Pancreas (tissue), 10 donors: ENCODE data around the gene SBK3. TPM values are rescaled to one million over a fixed set of nuclear protein-coding genes. Genes with fewer than 3 reads are reported as not detected.

Experiments used
- ATAC-seq, 4 donors: fragments of 200-7000 bp; cut with Tn5 transposase; one replicate each; pipeline versions ENCODE4 v1.8.0 to v1.9.1; 2020; ENCODE audit warnings: mild to moderate bottlenecking in 4 of 4, moderate library complexity in 4 of 4
- DNase-seq, 6 donors: peaks; one replicate each; pipeline ENCODE4 v3.0.0-alpha.2; 2020
- FAIRE-seq: peaks from 2 replicates; lab custom pipeline; 2012; peaks lifted over from hg19 to GRCh38; lab: Jason Lieb, UNC
- H3K27ac ChIP-seq, 4 donors: fragments of 200-600 bp; sonication (generic); 1 replicate in 3 of 4; 2 replicates in 1 of 4; pipeline versions ENCODE4 v1.5.0 to v1.8.0; 2020
- H3K27me3 ChIP-seq, 4 donors: fragments of 200-600 bp; one replicate each; pipeline ENCODE4 v1.8.0; 2021
- H3K36me3 ChIP-seq, 3 donors: fragments of 200-600 bp; sonication (generic) in 1 of 3; one replicate each; pipeline versions ENCODE4 v1.5.0 to v1.8.0; 2020 to 2021
- H3K4me1 ChIP-seq, 3 donors: fragments of 200-600 bp; one replicate each; pipeline ENCODE4 v1.8.0; 2021
- H3K4me3 ChIP-seq, 4 donors: fragments of 200-600 bp; sonication (generic) in 2 of 4; one replicate each; pipeline versions ENCODE4 v1.5.0 to v1.8.0; 2020 to 2021
- H3K9me3 ChIP-seq, 4 donors: fragments of 200-600 bp; one replicate each; pipeline ENCODE4 v1.8.0; 2021
- CTCF ChIP-seq, 4 donors: fragments of 200-600 bp; sonication (generic) in 3 of 4; IDR thresholded peaks; one replicate each; pipeline versions ENCODE4 v1.5.0 to v1.8.0; 2021; ENCODE audit warnings: antibody characterized with exemption in 4 of 4
- WGBS, 2 donors: extraction: QIAGEN DNeasy Blood & Tissue Kit; methylation state at CpG; one replicate each; pipeline ENCODE4 v1.1.7; 2013; 5-methylcytosine and 5-hydroxymethylcytosine counted together
- intact Hi-C, 3 donors: fragments of 100-400 bp; cut with DNase I; formaldehyde crosslinking; loops; one replicate each; pipeline versions ENCODE4 v1.11.1 to v1.14.2; 2022
- polyA plus RNA-seq, 2 donors: library from polyadenylated mRNA; stranded (reverse); fragments of 200-250 nt; gene quantifications; one replicate each; pipeline ENCODE4 v1.2.3, GENCODE V29; 2013
- total RNA-seq, 6 donors: library from RNA; stranded (reverse); fragmentation: NEBNext Ultra II Directional in 4 of 6; extraction: Animal tissue kit (Norgen Biotek cat#: 25700) in 4 of 6; gene quantifications; one replicate each; pipeline versions ENCODE4 v1.2.1 to v1.2.4, GENCODE V29; 2021 to 2023
- donor health status: healthy with polysubstance abuse.
- donor health status: DM: no; HTN: no; CAD: no; lungs with moderate emphysema.
- donor health status: DM: no; HTN: no; CAD: no.
- donor health status: control.
- donor health status: control.
- donor health status: Bipolar disorder and iron deficiency.
- donor health status: DM: yes; HTN: yes; CAD: no.
- donor health status: DM: no; HTN: no; CAD: no.
- donor health status: DM: no; HTN: no; CAD: no.
- donor health status: DM: yes; HTN: yes; CAD: no.

The SBK3 gene
- total and polyA plus RNA-seq, 8 donors, result 0.11 to 0.28 (median 0.18) TPM; not detected in 4

- no peak for TF ChIP-seq CTCF (IDR thresholded peaks at IDR 0.05)
- Histone ChIP-seq H3K27me3 (no peaks in the 10 kb centered on the region), H3K27ac (no peak overlapping the region), H3K9me3 (no peaks in the 10 kb centered on the region), H3K4me3 (no peak overlapping the region), H3K36me3 (no peaks in the 10 kb centered on the region), H3K4me1 (no peaks in the 10 kb centered on the region)
- intact Hi-C loops, result no loop called here
- no peak for ATAC-seq
- WGBS, 2 donors, result 54 to 70% methylated on average over 10 of the region's 10 CpGs
- no peak for DNase-seq
- no peak for FAIRE-seq
Observed at GRCh38 chr19:55508120-55508519, 37.2 kb downstream of the SBK3 start.

DNA sequence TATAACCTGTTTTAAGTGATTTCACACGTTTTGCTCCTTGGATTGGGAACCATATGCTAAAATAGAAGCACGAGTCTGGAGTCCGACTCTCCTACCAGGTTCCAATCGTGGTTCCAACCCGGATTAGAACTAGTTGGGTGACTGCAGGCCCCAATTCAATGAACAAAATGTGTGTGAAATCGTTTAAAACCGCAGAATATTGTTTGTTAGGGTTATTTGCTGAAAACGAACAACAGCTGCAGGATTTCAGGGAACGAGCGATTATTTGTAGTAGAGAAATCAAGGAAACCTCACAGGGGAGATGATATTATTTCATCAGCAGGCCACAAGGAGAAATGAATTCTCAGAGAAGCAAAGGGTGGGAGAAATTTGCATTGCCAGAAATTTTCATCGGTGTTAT is 40.4 kb downstream of the SBK3 start:
- no peak for DNase-seq
- Histone ChIP-seq H3K4me1 (no peaks in the 10 kb centered on the region), H3K27ac (no peak overlapping the region), H3K27me3 (no peaks in the 10 kb centered on the region), H3K9me3 (no peaks in the 10 kb centered on the region), H3K4me3 (no peak overlapping the region), H3K36me3 (no peaks in the 10 kb centered on the region)
- TF ChIP-seq CTCF (IDR thresholded peaks at IDR 0.05), result no peak
- 58 to 69% methylated on average over 11 of the region's 11 CpGs for WGBS, 2 donors
- ATAC-seq, result no peak
- no peak for FAIRE-seq
- intact Hi-C loops, result loop anchor here in 2 of 3 donors (2.0 to 5.0 kb wide), 3 partner anchors 40 to 368 kb away; partner anchors contain the start of gene C19orf85 (in 1 of the 2)

- ATAC-seq, result peak in 1 of 4 donors; percentile 5
- intact Hi-C loops, result loop anchor here in 2 of 3 donors (2.0 to 5.0 kb wide), 3 partner anchors 39 to 367 kb away; partner anchors contain the start of gene C19orf85 (in 1 of the 2)
- peak overlapping the region in 2 of 4 donors; percentile 21 to 34 for H3K4me3 ChIP-seq
- TF ChIP-seq CTCF (IDR thresholded peaks at IDR 0.05), result no peak
- no peaks in the 10 kb centered on the region for H3K4me1 ChIP-seq
- no peaks in the 10 kb centered on the region for H3K36me3 ChIP-seq
- no peaks in the 10 kb centered on the region for H3K9me3 ChIP-seq
- H3K27me3 ChIP-seq, result no peaks in the 10 kb centered on the region
- no peak for FAIRE-seq
- 14 to 20% methylated on average over 13 of the region's 13 CpGs for WGBS, 2 donors
- H3K27ac ChIP-seq, result no peak overlapping the region
- no peak for DNase-seq
Observed at GRCh38 chr19:55504252-55504603, 41.1 kb downstream of the SBK3 start.

GRCh38 chr19:55503502-55504251 is 41.7 kb downstream of the SBK3 start:
- Histone ChIP-seq H3K27ac (peak overlapping the region in 1 of 4 donors; percentile 17), H3K4me1 (no peaks in the 10 kb centered on the region), H3K27me3 (no peaks in the 10 kb centered on the region), H3K4me3 (peak overlapping the region in 3 of 4 donors; percentile 13 to 34 (median 21)), H3K36me3 (no peaks in the 10 kb centered on the region), H3K9me3 (no peaks in the 10 kb centered on the region)
- ATAC-seq, result peak; percentile 97 to 99 (median 98)
- peak; percentile 89 to 99 (median 92) for DNase-seq
- TF ChIP-seq CTCF (IDR thresholded peaks at IDR 0.05), result peak; percentile 97 to 99 (median 98)
- no peak for FAIRE-seq
- 11% methylated on average over 60 to 64 of the region's 64 CpGs for WGBS, 2 donors
- intact Hi-C loops, result loop anchor here in 2 of 3 donors (2.0 to 5.0 kb wide), 3 partner anchors 39 to 366 kb away; partner anchors contain the start of gene C19orf85 (in 1 of the 2)

DNA sequence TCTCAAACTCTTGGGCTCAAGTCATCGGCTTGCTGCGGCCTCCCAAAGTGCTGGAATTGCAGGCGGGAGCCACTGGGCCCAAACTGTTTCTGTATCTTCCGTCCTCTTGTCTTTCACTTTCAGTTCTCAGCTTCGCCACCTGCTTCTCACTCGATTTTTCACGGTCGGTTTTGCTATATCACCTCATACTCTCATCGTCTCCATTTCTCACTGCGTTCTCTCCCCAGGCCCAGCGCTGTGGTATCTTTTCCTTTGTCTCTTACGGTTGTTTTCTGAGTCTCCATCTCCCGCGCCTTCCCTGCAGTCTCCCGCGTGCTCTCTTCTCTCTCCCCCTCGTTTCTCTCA is 42.2 kb downstream of the SBK3 start:
- DNase-seq (no peak), FAIRE-seq (no peak), ATAC-seq (no peak)
- no peak overlapping the region for H3K4me3 ChIP-seq
- intact Hi-C loops, result loop anchor here in 2 of 3 donors (5.0 kb wide), 2 partner anchors 361 to 366 kb away; no protein-coding TSS in a partner anchor
- no peaks in the 10 kb centered on the region for H3K36me3 ChIP-seq
- WGBS, 2 donors, result 78 to 86% methylated on average over 17 of the region's 17 CpGs
- H3K27me3 ChIP-seq, result no peaks in the 10 kb centered on the region
- H3K27ac ChIP-seq, result no peak overlapping the region
- no peaks in the 10 kb centered on the region for H3K9me3 ChIP-seq
- H3K4me1 ChIP-seq, result no peaks in the 10 kb centered on the region
- TF ChIP-seq CTCF (IDR thresholded peaks at IDR 0.05), result no peak
